Measurements from ENCODE around the gene NKX6-2.
"Not testable (repeated sequence)": the region's sequence is repeated elsewhere in the genome, so short reads cannot be mapped to it uniquely, and the experiment has no call there.

NKX6-2 gene

DNA sequence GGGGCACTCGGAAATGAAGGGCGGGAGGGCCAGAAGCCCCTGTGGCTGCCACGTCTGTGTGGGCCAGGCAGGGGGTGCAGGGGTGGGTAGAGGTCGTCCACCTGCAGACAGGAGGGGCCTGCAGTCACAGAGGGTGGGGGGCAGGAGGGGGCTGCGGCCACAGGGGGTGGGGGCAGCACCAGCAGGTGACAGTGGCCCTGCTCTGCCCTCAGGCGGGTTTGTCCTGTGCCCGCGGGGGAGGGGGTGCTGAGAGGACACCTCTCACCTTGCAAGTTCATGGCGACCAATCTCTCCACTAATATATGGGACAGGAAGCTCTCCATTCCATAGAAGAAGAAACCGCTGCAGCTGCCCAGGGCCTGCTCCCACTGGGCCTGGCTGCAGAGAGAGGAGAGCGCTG lies 26.6 kb upstream of the NKX6-2 start:
- no peak for DNase-seq

DNA sequence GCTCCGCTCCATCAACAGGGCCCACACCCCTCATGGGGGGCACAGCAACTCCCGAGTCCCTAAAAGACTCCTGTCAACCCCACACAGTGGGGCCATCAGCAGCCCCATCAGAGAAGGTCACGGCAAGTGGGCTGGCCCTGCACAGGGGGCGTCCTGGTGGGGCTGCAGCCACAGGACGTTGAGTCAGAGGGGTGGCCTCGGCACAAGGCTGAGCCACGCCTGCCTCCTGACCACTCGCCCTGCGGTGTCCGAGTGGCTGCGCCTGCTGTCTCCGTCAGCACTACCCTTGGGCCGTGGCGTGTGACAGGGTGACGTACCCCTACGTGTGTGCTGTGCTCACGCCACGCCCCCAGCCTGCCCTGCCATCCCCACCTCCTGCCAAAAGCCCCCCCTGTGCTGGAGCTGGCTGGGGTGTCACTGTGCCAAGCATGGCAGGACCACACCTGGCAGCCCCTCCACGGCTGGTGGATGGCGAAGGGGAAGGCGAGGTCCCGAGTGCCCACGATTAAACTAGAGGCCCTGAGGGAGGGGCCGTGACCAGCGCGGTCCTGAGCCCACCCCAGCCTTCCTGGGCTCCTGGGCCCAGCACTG lies 26.0 kb upstream of the NKX6-2 start:
- DNase-seq: no peak

DNA sequence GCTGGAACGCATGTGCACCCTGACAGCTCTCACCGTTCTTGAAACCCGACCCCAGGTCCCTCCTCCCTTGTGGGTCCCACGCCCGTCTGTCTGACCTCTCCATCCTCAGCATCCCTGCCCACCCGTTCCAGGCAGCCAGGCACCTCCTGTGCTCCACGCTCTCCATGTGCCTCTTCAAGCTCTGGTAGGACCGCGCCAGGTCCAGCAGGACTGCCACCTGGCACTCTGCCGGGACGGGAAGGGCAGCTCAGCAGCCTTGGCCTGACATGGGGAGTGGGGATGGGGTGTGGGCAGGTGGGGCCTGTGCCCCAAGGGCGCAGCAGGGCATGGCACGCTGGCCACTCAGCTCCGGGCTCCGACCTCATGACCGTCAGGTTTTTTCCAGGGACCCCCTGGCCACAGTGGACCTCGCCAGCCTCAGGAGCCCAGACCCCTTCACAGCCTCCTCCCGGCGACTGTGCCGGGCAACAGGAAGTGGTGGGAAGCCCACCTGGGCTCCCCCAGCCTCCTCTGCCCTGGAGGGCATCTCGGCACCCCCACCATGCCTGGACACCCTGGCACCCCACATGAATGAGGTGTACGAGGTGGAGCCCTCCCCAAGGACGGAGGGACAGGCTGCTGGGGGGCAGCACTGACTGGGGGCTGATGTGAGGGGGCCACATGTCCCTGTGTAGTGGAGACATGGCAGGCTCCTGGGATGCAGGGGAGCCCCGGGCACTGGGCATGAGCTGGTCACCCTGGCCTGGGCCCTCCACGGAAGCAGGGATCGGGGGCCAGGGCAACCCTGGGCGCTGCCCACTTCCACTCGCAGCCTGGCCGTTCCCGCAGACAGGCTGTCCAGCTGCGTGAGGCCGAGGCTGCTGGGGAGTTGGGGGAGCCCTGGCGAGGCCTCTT lies 25.1 kb upstream of the NKX6-2 start:
- DNase-seq: no peak

DNA sequence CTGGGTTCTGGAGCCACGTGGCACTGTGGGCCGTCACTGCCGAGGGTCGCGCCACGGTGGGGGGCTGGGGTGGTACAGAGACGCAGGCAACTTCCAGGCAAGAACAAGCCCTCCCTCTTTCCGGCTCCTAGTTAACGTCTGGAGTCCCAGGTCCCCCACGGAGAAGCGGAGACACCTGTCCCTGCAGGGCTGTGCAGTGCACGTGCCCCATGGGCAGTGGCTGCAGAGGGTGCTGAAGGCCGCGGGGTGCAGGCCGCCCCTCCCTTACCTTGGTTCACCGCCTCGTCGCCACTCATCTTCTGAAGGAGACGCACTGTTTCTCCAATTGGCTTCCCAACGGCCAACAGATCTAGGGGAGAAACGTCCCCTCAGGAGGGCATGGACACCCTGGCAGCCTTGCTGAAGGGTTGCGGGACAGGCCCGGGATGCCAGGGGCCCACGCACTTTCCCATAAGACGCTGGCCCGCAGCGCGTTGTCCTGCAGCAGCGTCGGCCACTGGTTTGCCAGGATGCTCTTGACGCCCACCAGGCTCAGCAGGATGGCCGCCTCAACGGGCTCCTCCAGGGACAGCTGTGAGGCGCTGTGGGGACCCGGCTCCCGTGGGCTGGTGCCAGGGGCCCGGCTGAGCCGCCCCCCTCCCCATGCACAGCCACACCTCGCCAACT lies 24.3 kb upstream of the NKX6-2 start:
- DNase-seq: no peak

DNA sequence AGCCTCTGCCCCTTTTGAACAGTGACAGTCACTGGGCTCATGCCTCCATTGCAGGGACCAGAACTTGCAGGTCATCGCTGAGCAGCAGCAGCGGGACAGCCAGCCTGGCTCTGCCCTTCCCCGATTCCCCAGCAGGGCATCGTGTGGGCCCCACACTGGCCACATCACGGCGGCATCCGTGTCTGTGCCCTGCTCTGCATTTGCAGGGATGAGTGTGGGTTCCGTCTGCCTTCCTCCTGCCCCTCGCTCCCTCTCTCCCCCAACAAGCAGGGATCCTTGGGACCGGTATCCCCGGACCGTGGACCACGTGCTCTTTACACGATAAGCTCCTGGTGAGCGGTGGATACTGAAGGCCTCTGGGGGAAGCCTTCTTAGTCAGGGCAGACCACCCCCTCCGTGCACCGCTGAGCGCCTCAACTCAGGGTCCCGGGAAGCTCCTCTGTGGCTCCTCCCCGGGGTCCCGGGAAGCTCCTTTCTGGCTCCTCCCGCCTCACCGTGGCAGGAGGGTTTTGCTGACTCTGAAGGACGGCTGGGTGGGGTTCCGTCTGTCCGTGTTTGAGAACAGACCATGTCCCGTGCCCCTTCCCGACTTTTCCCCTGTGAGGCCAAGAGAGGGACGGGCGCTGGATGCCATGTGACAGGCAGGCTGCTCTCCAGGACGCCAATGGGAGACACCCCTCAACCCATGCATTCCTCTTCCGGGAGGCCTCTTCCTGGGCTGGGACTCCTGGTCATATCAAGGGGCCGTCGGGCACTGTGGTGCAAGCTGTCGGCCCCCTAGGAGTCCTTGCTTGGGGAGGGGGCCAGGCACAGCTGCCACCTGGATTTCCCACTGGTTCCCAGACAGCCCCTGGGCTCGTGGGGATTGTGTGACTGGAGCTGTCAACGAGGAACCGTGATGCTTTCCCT lies 23.5 kb upstream of the NKX6-2 start:
- DNase-seq: no peak

DNA sequence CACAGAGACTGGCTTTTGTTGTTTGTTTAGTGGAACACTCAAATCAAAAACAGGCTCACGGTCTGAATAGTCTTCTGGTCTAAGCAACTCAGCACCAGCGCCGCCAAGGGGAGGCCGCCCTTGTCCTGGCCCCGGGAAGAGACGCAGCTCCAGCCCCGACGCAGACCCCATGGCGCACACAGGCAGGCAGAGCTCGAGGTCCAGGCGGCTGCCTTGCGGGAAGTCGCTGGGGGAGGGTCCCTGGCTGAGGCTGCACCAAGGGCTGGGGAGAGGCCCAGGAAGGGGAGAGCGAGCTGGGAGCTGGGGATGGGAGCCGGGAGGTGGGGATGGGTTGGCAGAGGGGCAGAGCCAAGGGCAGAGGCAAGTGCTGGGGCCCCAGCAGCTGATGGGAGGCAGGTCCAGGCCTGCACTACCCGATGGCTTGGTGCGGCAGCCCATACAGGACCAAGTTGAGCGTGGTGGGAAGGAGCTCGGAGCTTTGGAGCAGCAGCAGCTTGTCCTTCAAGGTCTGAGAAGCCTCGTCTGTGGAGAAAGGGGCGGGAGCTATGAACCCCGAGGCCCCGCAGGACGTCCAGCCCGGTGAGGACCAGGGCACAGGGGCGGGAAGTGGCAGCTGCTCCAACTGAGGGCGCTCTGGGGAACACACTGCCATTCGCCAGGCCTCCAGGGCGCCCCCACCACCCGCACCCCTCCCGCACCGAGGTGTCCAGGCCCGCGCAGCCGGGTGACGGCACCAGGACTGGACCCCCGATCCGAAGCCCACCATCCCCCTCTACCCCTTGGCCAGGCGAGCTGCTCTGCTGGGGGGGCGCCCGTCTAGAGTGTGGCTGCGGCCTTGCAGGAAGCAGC lies 22.7 kb upstream of the NKX6-2 start:
- DNase-seq: no peak

DNA sequence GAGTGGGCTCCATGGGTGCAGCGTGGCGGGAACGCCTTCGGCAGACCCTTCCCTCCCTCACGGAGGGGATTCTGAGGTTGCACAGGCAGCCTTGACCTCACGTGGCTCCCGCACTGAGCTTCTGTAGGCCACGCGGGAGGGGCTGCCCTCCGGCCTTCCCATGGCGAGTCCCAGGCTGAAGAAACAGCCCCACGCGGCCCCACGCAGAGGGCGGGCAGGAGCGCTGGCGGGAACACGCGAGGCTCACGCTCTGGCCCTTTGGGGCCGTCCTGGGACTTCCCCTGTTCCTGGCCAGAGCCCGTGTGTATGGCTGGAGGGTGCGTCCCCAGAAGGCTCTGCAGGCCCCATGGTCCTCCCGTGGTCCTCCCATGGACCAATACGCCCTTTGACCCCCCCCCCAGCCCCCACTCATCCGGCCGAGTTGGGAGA lies 21.7 kb upstream of the NKX6-2 start:
- DNase-seq: no peak

DNA sequence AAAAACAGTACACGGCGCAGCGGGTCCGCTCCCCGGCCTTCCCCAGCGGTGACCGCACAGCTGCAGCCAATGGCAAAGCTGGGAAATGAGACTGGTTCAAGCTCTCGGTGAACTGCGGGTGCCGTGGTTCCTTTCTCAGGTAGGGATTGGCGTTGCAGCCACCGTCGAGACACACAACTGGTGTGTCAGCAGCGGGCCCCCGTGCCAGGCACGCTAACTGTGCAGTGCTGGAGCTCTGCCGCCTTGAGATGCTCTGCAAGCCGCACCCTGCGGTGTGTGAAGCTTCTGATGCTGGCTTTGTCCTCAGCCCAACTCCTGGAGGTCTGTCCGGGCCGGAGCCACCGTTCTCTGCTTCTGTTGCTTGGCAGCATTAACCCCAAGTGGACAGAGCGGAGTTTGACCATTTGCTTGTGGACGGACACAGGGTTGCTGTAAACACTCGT lies 20.6 kb upstream of the NKX6-2 start:
- no peak for DNase-seq

DNA sequence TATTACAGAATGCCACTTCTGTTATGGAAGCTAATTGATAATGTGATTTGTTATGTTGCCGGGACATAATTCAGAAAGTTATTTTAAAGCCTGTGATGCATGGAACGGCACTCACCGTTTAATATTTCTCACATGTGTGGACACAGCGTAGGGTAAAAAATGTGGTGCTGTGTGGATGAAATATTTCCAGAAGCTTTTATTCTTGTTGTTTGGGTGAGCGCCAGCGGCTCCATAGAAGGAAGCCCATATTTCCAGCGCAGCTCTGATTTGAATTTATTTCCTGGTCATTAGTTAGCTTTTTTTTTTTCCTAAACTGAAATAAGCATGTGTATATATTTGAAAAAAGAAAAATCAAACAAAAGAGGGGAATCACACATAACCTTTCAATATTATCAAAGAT lies 20.2 kb upstream of the NKX6-2 start:
- no peak for DNase-seq

DNA sequence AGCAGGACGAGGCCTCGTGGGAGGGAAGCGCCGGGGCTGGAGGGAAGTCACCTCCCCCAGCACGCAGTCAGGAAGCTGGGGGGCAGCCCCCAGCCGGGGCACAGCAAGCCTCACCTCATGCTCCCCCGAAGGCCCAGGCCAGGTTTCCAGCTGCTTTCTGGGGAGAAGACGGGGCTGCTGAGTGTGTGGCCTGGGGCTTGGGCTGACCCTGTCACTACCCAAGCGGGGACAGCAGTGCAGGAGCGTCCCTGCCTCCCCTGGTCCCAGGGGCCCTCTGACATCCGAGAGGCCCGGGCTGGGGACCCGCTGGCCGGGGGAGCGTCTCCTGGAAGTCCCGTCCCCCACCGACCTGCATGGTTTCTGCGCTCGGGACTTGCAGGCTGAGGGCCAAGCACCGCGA lies 19.7 kb upstream of the NKX6-2 start:
- DNase-seq: no peak

DNA sequence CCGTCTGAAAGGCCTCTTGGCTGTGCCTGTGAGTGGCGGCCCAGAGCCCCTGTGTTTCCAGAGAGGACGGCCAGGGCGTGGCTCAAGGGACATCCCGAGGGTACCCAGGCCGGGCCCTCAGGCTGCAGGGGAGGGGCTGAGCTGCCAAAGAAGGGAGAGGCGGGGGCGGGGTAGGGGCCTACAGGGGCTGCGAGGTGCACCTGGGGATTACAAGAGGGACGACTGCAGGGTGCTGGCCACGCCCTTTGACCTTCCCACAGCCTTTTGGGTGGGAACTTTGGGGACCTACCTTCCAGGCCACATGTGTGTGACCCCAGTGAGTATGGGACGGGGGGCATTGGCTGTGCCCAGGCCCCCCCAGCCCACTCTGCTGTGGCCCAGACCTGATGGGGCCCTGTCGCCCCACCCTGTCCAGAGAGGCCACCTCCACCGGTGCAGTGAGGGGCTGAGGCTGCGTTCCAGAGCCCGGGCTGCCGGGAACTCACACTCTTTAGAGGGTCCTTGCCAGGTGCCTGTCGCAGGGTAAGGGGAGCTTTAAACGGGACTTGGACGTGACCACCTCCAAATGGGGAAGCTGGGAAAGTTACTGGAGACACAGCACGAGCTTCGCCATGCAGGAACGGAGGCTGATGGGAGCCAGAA lies 19.0 kb upstream of the NKX6-2 start:
- DNase-seq: no peak

DNA sequence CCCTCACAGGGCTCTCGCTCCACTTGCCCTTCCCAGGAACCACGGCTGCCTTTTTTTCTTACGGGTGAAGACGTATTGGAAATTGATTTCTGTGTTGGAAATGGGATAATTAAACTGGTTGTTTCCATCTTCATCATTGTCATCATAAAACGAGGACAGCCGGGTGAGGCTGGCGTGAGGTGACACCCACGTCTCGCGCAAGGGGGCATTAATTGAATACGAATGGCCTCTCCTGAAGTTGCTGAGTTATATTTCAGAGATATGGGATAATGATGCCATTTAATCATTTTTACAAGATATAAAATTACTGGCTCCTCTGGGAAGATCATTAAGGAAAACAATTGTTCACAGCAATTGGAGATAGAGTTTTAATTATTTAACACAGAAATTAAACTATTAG lies 18.3 kb upstream of the NKX6-2 start:
- no peak for DNase-seq

DNA sequence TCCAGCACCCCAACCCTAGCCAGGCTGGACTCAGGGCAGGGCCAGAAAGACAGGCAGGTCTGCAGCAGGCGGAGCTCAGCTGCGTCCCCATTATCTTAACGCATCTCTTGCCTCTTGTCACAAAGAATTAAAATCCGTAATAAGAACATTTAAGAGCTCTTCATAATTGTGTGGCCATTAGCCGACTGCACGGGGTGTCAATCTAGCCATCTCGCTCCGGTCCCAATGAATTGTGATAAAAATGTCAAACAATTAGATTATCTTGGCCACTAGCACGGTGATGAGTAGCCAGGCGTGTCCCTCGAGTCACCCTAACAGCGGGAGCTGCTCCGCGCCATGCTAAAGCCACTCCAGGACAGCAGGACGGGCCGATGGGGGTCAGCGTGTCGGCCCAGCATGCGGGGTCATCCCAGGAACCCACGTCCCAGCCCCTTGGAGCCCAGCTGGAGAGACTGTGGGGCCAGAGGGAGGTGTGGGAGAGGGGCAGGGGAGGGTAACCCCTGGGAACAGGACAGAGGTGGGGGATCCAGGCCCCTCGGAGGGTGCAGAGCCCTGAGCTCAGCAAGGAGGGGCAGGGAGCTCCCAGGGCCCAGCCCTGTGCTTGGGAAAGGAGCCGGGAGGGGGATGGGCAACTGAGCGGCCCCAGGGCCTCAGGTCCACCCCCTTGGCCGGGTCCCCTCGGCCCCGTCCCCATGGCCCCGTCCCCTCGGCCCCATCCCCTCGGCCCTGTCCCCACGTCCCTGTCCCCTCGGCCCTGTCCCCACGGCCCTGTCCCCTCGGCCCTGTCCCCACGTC lies 17.7 kb upstream of the NKX6-2 start:
- no peak for DNase-seq

DNA sequence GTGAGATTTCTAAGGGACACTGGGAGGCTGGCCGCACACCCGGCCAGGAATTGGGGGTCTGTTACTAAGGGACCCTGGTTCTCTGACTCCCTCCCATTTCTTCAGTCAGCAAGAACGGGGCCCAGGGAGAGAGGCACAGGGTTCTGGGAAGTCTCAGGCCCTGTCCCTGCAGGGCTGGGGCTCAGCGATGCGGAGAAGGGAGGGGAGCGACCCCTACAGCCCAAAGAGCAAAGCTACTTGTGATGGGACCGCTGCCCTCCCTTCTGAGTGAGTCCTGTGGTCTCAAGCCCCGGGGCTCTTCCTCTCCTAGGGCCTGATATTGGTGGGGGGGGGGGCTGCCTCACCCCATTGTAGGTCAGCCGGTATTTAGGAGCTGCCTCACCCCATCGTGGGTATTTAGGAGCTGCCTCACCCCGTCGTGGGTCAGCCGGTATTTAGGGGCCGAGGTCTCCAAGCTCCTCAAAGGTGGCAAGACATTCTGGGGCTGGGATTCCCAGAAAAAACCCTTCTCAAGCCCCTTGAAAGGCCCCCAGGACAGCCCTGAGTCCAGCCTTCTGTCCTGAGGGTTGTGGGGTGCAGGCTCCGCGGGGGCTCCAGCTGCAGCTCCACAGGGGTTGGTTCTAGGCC lies 16.9 kb upstream of the NKX6-2 start:
- DNase-seq: no peak

DNA sequence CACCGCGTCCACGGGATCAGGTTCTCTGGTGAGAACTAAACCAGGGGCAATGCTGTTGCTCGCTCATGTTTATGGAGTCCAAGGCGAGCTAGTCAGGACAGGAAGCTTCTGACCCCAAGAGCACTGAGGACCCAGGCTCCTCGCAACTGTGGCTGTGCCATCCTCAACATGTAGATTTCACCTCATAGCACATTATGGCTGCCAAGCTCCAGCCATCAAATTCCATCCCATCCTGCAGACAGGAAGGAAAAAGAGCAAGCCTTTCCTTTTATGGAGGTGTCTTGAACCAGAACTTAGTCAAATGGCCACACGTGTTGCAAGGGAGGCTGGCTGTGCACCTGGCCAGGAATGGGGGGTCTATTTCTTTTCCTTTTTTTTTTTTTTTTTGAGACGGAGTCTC lies 16.1 kb upstream of the NKX6-2 start:
- no peak for DNase-seq

DNA sequence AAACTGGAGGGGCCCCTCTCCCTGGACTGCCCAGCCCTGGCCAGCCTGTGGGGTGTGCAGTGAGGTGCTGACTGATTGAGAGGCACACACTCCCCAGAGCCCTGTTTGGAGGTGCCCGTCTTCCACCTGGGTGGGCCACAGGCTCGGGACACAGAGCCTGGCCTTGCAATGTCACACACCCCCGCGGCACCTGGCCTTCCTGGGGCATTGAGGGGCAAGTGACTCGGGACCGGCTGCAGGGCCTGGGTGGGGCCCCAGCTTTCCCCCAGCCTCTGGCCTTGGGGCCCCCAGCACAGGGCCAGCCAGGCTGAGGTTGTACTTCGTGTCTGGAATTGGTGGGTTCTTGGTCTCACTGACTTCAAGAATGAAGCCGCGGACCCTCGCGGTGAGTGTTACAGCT lies 13.9 kb upstream of the NKX6-2 start:
- no peak for DNase-seq

DNA sequence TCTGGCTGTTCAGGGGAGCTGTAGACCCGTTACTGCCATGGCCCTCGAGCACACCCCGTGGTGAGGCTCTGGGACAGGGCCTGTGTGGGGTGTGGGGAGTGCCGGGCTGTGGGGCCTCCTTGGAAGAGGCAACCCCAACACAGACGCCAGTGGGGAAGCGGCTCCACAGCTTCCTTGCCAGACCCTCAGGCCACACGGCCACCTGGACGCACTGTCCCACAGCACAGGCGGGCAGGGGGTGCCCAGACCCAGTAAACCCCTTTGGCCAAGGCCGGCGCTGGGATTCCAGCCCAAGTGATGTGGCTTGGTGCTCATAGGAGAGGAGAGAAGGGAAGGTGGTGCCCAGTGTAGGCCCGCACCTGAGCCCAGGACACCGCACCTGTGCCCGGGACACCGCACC lies 12.9 kb upstream of the NKX6-2 start:
- no peak for DNase-seq

DNA sequence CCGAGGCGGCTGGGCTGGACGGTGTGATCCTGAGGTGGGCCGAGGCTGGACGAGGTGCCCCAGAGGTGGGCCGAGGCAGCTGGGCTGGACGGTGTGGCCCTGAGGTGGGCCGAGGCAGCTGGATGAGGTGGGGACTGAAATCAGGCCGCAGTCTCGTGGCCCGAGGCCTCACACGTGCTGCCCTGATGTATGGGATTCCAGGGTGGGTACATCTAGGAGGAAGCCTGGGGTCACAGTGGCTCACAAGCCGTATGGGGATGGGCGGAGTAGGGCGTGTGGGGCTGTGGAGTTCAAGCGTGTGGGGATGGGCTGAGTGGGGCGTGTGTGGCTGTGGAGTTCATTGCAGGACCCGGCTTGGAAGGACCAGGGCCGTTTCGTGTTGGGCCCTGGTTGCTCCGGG lies 12.5 kb upstream of the NKX6-2 start:
- DNase-seq: no peak

DNA sequence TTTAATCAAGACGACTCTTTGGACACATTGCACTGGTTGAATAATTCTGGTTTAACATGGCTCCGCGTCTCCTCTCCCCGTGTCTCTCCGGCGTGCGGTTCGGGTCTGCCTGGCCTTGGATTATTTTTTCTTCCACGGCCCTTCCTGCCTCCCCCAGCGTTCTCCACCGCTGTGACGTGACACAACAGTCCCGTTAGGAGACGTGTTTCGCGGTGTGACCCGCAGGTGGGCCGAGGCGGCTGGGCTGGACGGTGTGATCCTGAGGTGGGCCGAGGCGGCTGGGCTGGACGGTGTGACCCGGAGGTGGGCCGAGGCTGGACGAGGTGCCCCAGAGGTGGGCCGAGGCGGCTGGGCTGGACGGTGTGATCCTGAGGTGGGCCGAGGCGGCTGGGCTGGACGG lies 12.0 kb upstream of the NKX6-2 start:
- not testable (repeated sequence) for DNase-seq

DNA sequence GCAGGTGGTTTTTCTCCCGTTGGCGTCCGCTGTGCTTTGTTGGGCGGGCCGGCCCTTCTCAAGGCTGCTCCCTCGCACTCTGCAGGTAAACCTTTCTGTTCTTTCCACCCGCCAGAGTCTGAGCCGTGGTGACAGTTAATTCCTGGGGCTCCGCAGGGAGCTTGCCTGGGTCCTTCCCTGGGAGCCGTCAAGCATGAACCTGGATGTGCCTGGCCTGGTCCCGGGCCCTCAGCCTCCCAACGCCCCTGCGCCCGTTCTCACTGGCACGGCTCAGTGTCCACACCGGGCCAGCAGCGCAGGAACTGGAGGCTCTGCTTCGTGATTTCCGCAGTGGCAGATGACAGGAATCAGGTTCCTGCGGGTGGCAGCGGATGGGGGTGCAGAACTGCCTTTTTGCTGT lies 10.9 kb upstream of the NKX6-2 start:
- no peak for DNase-seq

Measured in DMS79 (cell line).